Fibroblast of lung (primary cell): ENCODE data around the gene LAMP2. TPM values are rescaled to one million over a fixed set of nuclear protein-coding genes. Genes with fewer than 3 reads are reported as not detected.

Experiments used
- DNase-seq, 2 donors: peaks; one replicate each; pipeline versions ENCODE4 v3.0.0 to v3.0.0-alpha.2; 2010; ENCODE audit warnings: low read depth in 2 of 2
- H2AFZ ChIP-seq: 2 replicates; pipeline ENCODE4 v1.5.1; 2012; ENCODE audit warnings: low read length, control low read depth, inconsistent platforms
- H3K27ac ChIP-seq: 2 replicates; pipeline ENCODE4 v1.5.1; 2011; ENCODE audit warnings: low read length, control low read depth; ENCODE audit not compliant: insufficient read depth
- H3K27me3 ChIP-seq: 2 replicates; pipeline ENCODE4 v1.5.1; 2011; ENCODE audit warnings: mild to moderate bottlenecking, low read length; ENCODE audit not compliant: control insufficient read depth, insufficient read depth
- H3K36me3 ChIP-seq: 2 replicates; pipeline ENCODE4 v1.5.1; 2011; ENCODE audit warnings: low read length; ENCODE audit not compliant: control insufficient read depth, insufficient read depth
- H3K4me1 ChIP-seq: 2 replicates; pipeline ENCODE4 v1.5.1; 2011; ENCODE audit warnings: low read length; ENCODE audit not compliant: control insufficient read depth, insufficient read depth; ENCODE audit errors: extremely low read depth
- H3K4me2 ChIP-seq: 2 replicates; pipeline ENCODE4 v1.5.1; 2011; ENCODE audit warnings: low read length, control low read depth; ENCODE audit not compliant: insufficient read depth; ENCODE audit errors: extremely low read depth
- H3K4me3 ChIP-seq, 4 experiments: fragments of 200-600 bp in 1 of 4; sonication (generic) in 1 of 4; replicated peaks in 1 of 4; 2 replicates each; pipeline ENCODE4 v1.5.1; 2011 to 2016; ENCODE audit warnings: low read length in 4 of 4, low read depth in 3 of 4, mild to moderate bottlenecking in 3 of 4, control low read depth in 2 of 4, inconsistent platforms in 1 of 4, mixed read lengths in 1 of 4; ENCODE audit not compliant: insufficient read depth in 1 of 4; ENCODE audit errors: control extremely low read depth in 1 of 4
- H3K79me2 ChIP-seq: 2 replicates; pipeline ENCODE4 v1.5.1; 2012; ENCODE audit warnings: mild to moderate bottlenecking, low read length, inconsistent platforms; ENCODE audit not compliant: control insufficient read depth, insufficient read depth
- H3K9ac ChIP-seq: 2 replicates; pipeline ENCODE4 v1.5.1; 2011; ENCODE audit warnings: mild to moderate bottlenecking, low read length, control low read depth; ENCODE audit not compliant: insufficient read depth
- H3K9me3 ChIP-seq: 2 replicates; pipeline ENCODE4 v1.5.1; 2012; ENCODE audit warnings: low read depth, low read length; ENCODE audit not compliant: control insufficient read depth, insufficient read depth
- H4K20me1 ChIP-seq: 2 replicates; pipeline ENCODE4 v1.5.1; 2011; ENCODE audit warnings: low read length; ENCODE audit not compliant: control insufficient read depth, insufficient read depth; ENCODE audit errors: extremely low read depth
- EZH2 ChIP-seq: IDR thresholded peaks from 2 replicates; pipeline ENCODE4 v1.5.1; 2012; ENCODE audit warnings: low read length, control low read depth, mild to moderate bottlenecking; ENCODE audit errors: missing control alignments
- polyA plus RNA-seq, 2 donors: library from polyadenylated mRNA; depleted of rRNA in 1 of 2; stranded (reverse) in 1 of 2; unstranded in 1 of 2; fragments of >200 nt; gene quantifications; 2 replicates each; pipeline ENCODE4 v1.2.1, GENCODE V29; 2011 to 2012; ENCODE audit warnings: missing spikeins in 1 of 2
- total RNA-seq: library from RNA; depleted of rRNA; stranded (reverse); fragments of >200 nt; gene quantifications from 2 replicates; pipeline ENCODE4 v1.2.1, GENCODE V29; 2014
- TF ChIP-seq, protein P1 (sequence below), 2 donors: IDR thresholded peaks in 1 of 2; conservative IDR thresholded peaks in 1 of 2; 1 replicate in 1 of 2; 2 replicates in 1 of 2; pipeline ENCODE4 v1.5.1; 2011 to 2012; ENCODE audit warnings: low read length in 2 of 2, control low read depth in 1 of 2, inconsistent platforms in 1 of 2, low read depth in 1 of 2, mild to moderate bottlenecking in 1 of 2

Gene LAMP2
- total and polyA plus RNA-seq, 2 donors (not counting 1 experiment from before 2014, with no cell fraction given) = 172 to 196 TPM

GRCh38 chrX:120463241-120463640, 5.9 kb downstream of the LAMP2 start:
- Histone ChIP-seq H3K79me2 (peaks cover 38% of the 10 kb centered on the region), H3K4me1 (no peaks in the 10 kb centered on the region), H3K27me3 (no peaks in the 10 kb centered on the region), H3K36me3 (no peaks in the 10 kb centered on the region), H3K4me3 (no peak overlapping the region), H3K27ac (no peak overlapping the region), H3K9me3 (no peaks in the 10 kb centered on the region), H4K20me1 (no peaks in the 10 kb centered on the region), H2AFZ (no peak overlapping the region), H3K9ac (no peak overlapping the region), H3K4me2 (no peak overlapping the region)
- DNase-seq = peak; percentile 37 to 72
- TF ChIP-seq, protein P1, sequence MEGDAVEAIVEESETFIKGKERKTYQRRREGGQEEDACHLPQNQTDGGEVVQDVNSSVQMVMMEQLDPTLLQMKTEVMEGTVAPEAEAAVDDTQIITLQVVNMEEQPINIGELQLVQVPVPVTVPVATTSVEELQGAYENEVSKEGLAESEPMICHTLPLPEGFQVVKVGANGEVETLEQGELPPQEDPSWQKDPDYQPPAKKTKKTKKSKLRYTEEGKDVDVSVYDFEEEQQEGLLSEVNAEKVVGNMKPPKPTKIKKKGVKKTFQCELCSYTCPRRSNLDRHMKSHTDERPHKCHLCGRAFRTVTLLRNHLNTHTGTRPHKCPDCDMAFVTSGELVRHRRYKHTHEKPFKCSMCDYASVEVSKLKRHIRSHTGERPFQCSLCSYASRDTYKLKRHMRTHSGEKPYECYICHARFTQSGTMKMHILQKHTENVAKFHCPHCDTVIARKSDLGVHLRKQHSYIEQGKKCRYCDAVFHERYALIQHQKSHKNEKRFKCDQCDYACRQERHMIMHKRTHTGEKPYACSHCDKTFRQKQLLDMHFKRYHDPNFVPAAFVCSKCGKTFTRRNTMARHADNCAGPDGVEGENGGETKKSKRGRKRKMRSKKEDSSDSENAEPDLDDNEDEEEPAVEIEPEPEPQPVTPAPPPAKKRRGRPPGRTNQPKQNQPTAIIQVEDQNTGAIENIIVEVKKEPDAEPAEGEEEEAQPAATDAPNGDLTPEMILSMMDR (conservative IDR thresholded peaks at IDR 0.05 in 1 of 2, IDR thresholded peaks at IDR 0.05 in 1 of 2; ENCODE audit: low read depth in 1 of 2, low read length in 2 of 2) = no peak
- no peak for TF ChIP-seq EZH2

- Histone ChIP-seq H2AFZ (no peak overlapping the region), H3K79me2 (peaks cover 32% of the 10 kb centered on the region), H3K9me3 (no peaks in the 10 kb centered on the region), H3K9ac (no peak overlapping the region), H3K4me1 (no peaks in the 10 kb centered on the region), H3K4me2 (no peak overlapping the region), H3K36me3 (no peaks in the 10 kb centered on the region), H3K27me3 (no peaks in the 10 kb centered on the region), H3K4me3 (no peak overlapping the region), H4K20me1 (no peaks in the 10 kb centered on the region), H3K27ac (no peak overlapping the region)
- no peak for DNase-seq
- TF ChIP-seq, protein P1 (conservative IDR thresholded peaks at IDR 0.05 in 1 of 2, IDR thresholded peaks at IDR 0.05 in 1 of 2; ENCODE audit: low read depth in 1 of 2, low read length in 2 of 2) = no peak
- no peak for TF ChIP-seq EZH2
Measured at GRCh38 chrX:120462370-120462769, 6.7 kb downstream of the LAMP2 start.

GRCh38 chrX:120459309-120459708, 9.8 kb downstream of the LAMP2 start:
- TF ChIP-seq EZH2 = no peak
- Histone ChIP-seq H3K36me3 (no peaks in the 10 kb centered on the region), H3K79me2 (peaks cover 14% of the 10 kb centered on the region), H3K27ac (no peak overlapping the region), H3K4me3 (no peak overlapping the region), H3K9ac (no peak overlapping the region), H3K27me3 (no peaks in the 10 kb centered on the region), H3K4me1 (no peaks in the 10 kb centered on the region), H3K9me3 (no peaks in the 10 kb centered on the region), H3K4me2 (no peak overlapping the region), H2AFZ (no peak overlapping the region), H4K20me1 (no peaks in the 10 kb centered on the region)
- no peak for DNase-seq
